Measurements from ENCODE around the gene KCTD21.
A peak's percentile ranks its signal among the peaks of the same experiment; 100 is the strongest.

KCTD21 gene

DNA sequence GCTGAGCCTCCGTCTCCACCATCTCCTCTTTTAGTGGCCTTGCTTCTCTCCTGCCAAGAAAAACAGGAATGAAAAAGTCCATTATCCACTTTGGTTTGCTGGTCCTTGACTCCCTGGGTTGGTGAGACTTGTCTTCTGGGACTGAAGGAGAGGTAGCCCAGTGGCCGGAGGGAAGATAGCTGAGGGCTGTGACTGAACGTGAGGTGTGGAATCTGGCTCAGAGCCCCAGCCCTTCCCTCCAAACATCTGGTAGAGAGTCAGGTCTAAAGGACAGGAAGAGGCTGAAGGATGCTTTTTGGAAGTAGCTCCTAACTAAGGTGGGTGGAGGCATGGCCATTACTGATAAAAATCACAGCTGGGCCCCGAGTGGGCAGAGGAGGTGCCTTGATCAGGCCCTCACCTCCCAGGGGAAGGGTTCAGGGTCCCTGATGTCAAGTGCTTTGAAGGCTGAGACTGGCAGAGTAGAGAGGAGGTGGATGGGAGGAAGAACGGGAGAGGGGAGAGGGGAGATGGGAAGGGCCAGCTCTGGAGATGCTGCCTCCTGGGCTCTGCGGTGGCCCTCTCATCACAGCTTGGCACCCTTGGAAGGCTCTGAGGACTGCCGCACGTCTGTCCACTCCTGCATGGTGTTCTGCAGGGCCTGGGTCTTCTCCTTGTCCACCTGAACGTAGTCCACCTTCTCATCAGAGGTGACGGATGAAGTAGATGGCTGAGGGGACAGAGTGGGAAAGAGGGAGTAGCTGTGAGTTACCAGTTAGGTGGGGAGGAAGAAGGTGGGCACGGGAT lies 30.5 kb upstream of the KCTD21 start:
- DNase-seq: no peak

DNA sequence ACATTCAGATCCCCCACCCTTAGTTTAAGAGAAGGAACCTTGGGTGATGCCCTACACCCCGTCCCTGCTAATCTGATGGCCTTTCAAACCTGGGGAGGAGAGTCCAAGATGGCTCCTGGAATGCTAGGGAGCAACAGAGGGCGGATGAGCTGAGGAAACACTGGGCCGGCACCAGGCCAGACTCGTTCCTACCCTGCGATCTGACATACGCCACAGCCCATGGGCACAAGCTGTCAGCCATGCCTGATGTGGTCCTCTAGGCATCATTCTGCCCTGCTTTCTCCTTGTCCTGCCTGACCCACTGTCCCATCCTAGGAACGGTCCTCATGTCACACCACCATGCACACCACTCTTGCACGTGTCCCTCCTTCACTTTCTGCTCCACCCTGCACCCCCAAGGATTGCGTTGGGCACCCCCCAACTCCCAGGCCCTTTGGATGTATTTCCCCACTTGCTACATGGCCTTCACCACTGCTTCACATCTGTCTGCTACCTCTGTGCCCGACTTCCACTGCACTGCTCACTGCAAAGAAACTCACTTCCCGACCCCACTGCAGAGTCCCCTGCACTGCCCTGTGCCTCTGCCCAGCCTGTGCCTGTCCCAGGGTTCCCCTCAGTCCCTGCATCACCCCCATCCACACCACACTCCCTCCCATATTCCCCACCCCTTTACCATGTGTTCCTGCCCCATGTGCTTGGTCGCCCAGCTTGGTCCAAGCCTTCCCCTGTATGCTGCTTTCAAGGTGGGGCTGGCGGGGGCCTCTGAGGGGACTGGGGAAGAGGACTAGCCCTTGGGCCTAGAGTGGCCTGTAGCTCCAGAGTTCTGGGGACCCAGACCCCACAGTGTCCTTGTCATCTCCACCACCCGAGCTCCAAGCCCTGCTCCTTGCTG lies 29.5 kb upstream of the KCTD21 start:
- DNase-seq: no peak

DNA sequence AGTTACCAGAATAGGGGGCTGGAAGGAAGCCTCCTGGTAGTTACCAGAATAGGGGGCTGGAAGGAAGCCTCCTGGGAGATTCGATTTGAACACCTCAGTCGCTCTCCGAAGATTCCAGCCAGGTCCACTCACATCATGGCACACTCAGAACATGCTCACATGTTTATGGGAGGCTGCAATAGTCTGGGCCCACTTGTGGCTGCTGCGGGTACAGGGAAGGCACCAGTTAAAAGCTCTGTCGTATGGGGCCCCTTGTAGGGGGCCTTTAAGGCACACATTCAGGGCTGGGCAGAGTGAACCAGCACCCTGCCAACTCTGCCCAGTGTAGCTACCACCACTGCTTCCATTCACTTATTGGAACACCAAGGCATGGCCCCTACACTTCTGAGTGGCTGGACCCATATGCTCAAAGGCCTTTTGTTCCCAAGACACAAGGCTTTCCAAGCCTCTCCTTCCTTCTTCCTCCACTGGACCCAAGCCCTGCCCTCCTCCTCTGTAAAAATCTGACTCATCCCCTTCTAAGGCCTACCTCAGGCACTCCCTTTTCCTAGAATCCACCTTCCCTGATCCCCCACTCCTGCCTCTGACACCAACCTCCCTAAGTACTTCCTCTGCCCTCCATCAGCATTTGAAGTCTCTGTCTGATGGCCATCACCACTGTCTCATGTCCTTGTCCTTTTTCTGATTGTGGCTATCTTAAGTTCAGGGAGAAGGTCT lies 28.3 kb upstream of the KCTD21 start:
- DNase-seq: no peak

DNA sequence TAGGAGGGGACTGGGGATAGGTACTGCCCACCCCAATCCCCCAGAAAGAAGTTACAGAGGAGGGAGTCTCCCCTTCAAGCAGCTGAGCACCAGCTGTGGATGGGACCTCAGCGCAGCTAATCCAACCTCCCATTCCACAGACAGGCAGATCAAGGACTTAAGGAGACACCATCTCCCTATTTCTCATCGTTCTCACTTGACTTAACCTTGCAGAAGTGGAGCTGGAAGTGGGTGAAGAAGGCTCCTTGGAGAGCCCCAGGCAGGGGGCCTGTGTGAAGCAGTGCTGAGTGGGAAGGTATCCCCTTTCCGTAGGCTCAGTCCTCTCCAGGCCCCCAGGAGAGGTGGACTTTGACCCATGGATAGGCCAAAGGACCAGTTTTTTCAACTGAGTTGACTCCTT lies 27.6 kb upstream of the KCTD21 start:
- no peak for DNase-seq

DNA sequence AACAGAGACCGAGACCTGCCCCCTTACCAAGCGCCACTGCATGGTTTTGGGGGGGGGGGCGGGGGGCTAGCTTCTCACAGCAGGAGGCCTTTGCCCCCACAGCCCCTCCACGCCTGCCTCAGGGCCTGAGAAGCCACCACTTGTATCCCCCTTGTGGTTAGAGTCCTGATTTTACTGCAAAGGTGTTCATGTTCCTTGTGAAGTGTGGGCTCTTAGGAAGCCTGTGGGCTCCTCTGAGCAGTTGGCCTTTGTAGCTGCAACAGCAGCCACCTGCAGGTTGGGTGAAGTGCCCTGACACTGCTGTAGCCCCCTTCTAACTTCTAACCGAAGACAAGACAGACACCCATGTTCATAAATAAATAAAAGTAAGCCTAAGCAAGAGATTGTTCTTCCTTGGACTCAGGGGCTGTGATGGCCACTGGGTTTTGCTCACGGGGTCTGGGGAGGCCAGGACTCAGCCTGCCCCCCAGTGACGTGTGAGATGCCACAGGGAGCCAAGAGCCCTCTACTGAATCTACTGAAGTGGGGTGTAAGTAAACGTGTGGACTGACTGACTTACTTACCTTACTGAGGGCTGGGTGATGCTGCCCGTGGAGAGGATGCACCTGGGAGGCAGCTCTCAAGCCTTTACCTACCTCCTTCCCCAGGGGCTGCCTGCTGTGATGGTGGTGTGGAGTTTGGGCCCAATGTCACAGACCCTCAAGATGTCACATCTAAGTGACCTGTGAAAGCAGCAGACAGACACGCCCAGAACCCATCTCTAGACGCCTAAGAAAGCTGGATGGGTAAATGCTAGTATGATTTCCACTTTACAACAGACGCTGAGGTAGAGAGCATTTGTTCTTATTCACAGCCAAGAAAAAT lies 26.1 kb upstream of the KCTD21 start:
- no peak for DNase-seq

DNA sequence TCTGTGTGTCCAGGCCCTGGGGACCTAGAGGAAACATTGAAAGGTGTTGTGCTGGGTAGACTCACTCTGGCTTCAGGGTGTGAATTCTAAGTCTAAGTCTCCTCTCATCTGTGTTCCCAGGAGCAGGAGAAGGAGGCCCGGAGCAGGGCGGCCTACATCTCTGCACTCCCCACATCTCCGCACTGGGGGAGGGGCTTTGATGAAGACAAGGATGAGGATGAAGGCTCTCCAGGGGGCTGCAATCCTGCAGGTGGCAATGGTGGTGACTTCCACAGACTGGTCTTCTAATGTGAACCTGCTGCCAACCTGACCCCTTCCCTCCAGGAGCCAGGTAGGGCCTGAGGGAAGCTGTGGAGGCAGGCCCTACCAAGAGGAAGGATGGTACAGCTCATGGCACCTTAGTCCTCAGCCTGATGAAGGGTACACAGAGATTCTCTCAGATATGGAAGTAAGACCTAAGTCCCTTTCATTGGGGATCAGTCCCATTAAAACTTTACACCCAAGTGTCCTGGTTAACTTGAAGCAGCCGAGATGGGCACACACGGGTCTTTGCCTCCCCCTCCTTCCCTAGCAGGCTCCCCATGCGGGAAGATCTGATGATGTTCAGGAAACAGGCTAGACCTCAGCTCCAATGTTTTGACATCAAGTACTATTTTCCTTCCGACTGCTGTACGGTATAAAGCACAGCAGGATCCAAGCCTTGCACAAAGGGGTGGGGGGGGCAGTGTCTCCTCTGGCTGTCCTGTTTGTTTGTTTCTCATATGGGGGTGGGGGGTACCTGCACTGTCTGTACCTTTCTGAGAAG lies 25.3 kb upstream of the KCTD21 start:
- DNase-seq: no peak

DNA sequence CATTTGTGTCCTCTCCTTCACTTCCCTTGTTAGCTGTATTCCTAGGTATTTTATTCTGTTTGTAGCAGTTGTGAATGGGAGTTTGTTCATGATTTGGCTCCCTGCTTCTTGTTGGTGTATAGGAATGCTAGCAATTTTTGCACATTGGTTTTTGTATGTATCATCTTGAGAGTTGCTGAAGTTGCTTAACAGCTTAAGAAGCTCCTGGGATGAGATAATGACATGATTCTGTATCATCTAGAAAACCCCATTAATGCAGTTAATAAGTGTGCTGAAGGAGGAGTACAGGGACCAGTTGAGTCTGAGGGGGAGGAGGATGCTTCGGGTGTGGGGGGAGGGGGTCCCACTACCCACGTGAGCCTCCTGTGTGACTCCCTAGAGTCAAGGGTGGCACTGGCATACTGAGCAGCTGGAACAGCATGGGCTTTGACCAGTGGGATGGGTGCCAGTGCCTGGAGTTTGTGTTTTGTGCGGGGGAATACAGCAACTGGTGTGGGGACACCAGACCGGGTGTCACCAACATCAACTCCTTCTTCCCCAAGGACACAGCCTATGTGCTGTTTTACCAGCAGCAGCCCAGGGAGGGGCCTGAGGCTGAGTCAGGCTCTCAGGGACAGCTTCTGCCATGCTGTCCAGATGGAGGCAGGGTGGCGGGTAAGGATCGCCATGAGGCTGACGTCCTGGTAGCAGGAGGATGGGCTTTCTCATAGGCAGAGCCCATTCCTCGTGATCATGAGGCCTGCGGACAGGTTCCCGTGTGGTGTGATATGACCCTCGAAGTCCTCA lies 24.4 kb upstream of the KCTD21 start:
- DNase-seq: peak; percentile 31

DNA sequence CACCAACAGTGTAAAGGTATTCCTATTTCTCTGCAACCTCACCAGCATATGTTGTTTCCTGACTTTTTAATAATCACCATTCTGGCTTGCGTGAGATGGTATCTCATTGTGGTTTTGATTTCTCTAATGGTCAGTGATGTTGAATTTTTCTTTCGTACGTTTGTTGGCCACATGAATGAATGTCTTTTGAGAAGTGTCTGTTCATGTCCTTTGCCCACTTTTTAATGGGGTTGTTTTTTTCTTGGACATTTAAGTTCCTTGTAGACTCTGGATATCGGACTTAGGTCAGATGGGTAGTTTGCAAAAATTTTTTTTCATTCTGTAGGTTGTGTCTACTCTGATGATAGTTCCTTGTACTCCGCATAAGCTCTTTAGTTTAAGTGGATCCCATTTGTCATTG lies 23.1 kb upstream of the KCTD21 start:
- DNase-seq: no peak

DNA sequence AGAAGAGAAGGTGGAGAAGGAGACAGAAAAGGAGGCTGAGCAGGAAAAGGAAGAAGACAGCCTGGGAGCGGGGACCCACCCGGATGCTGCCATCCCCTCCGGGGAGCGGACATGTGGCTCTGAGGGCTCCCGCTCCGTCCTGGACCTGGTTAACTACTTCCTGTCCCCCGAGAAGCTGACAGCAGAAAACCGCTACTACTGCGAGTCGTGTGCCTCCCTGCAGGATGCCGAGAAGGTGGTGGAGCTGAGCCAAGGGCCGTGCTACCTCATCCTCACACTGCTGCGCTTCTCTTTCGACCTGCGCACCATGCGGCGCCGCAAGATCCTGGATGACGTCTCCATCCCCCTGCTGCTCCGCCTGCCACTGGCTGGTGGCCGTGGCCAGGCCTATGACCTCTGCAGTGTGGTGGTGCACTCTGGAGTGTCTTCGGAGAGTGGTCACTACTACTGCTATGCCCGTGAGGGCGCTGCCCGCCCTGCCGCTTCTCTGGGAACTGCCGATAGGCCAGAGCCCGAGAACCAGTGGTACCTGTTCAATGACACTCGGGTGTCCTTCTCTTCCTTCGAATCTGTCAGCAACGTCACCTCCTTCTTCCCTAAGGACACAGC lies 21.7 kb upstream of the KCTD21 start:
- DNase-seq: no peak

DNA sequence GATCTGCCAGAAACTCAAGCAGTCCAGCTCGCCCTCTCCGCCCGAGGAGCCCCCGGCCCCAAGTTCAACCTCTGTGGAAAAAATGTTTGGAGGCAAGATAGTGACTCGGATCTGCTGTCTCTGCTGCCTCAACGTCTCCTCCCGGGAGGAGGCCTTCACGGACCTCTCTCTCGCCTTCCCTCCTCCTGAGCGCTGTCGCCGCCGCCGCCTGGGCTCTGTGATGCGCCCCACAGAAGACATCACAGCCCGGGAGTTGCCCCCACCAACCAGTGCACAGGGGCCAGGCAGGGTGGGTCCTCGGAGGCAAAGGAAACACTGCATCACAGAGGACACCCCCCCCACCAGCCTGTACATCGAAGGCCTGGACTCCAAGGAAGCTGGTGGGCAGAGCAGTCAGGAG lies 21.1 kb upstream of the KCTD21 start:
- no peak for DNase-seq

DNA sequence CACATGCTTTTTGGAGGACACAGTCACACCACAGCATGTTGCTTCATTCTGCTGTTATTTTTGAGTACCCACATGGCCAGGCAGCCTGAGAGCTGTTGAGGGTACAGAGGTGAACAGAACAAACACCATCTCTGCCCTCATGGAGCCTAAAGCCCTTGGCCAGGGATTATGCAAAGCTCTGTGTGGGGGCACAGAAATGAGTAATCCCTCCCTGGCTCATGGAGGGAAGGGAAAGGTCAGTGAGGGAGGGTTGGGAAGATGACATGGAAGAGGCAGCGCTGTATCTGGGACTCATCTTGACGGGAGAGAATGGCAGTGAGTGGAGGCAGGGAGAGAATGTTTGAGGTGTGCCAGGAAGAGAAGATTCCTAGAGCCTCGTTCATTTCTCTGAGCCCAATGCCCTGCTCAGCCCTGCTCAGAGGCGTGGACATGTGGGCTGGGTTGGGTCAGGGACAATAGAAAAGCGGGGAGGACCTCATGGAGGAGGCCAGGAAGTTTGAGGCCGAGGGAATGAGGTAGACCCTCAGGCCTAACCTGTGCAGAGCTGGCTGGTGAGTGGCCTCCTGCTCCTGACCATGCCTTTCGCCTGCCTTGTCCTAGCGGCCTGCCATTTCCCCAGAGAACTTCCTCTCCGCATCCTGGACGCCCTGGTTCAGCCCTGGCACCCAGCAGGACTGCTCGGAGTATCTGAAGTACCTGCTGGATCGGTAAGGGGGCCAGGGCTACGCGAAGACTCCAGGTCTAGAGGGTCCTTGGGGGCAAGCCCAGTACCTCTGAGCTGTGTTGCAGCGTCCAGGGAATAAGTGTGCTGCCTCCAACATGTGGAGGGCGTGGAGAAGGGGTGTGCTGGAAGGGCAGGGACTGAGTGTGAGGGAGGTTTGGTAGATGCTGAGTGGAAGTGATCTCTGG lies 20.1 kb upstream of the KCTD21 start:
- no peak for DNase-seq

DNA sequence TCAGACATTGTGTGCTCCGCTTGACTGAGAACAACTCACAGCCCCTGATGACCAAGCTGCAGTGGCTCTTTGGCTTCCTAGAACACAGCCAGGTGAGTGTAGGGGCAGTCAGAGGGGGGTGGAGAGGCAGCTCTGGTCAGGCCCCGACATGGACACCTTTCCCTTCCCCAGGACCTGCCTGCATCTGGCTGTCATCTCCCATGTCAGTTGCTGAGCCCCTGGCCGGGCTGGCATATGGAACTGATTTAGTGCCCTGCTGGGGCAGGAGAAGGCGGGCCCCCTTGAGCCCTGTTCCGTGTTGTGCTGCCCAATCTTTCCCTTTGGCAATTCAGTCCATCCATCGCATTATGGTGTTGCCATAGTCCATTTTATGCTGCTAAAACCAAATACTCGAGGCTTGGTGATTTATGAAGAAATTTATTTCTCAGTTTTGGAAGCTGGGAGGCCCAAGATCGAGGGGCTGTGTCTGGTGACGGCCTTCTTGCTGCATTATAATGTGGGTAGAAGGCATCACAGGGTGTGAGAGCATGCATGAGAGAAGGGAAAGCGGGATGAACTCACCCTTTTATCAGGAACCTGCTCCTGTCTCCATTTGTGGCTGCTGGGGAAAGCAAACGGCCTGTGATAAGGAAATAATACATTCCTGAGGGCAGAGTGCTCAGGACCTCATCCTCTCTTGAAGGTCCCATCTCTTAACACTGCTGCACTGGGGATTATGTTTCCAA lies 19.3 kb upstream of the KCTD21 start:
- DNase-seq: no peak

DNA sequence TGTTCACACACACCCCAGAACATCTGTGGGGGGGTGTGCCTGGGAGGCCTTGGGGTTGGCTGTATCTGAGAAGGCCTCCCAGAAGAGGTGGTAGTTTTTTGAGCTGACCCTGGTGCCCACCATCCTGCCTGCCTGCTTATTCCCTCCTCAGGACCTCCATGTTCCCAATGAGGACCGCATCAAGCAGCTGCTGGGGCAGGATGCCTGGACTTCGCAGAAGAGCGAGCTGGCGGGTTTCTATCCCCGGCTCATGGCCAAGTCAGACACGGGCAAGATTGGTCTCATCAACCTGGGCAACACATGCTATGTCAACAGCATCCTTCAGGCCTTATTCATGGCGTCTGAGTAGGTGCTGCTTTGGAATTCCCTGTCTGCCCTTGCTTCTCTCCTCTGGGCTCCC lies 17.3 kb upstream of the KCTD21 start:
- no peak for DNase-seq

DNA sequence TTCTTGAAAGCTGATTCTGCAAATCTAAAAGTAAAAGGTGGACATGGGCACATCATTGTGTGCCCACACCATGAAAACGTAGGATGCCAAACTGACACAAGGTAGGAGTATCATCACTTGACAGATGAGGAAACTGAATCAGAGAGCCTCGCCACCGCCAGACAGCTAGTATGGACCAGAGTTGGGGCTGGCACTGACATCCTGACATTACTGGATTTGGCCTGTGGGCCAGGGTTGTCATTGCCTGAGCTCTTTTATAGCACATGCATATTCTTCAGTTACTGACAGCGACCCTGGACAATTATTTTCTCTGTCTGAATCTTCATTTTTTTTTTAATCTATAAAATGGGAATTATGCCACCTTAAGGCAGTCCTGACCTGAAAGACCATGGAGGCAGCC lies 16.8 kb upstream of the KCTD21 start:
- no peak for DNase-seq

DNA sequence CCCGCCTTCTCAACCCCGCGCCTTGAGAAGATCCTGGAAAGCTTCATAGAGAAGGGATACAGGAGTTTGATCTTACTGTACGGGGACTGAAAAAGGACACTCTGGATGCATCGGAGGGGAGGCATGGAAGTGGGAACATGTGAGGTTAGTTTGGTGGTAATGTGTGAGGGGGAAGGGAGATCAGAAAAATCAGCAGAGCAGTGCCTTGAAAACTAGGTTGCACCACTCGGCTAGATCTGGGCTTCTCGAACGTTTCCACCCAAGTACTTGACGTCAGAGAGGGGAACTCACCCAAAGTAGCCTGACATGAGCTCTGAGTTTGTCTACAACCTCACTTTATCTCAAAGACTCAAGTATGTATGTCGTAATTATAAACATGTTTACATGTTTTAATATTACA lies 14.8 kb upstream of the KCTD21 start:
- DNase-seq: no peak

DNA sequence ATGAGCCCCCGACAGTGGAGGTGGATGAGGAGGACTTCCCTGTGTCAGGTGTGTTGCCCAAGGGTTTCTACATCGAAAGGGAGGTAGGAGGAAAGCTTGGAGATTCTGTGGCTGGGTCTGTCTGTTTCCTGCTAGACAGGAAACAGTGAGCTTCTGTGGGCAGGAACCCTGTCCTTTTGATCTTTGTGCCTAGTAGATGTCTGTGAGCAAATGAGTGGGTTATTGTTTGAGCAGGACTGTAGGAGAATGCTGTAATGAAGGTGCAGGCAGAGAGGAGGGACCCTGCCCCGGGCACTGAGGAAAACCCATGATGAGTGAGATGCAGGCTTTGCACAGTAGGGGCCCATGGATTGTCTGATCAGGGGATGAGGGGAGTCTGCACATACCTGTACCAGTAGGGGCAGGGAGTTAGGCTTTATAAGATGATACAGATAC lies 14.3 kb upstream of the KCTD21 start:
- no peak for DNase-seq

DNA sequence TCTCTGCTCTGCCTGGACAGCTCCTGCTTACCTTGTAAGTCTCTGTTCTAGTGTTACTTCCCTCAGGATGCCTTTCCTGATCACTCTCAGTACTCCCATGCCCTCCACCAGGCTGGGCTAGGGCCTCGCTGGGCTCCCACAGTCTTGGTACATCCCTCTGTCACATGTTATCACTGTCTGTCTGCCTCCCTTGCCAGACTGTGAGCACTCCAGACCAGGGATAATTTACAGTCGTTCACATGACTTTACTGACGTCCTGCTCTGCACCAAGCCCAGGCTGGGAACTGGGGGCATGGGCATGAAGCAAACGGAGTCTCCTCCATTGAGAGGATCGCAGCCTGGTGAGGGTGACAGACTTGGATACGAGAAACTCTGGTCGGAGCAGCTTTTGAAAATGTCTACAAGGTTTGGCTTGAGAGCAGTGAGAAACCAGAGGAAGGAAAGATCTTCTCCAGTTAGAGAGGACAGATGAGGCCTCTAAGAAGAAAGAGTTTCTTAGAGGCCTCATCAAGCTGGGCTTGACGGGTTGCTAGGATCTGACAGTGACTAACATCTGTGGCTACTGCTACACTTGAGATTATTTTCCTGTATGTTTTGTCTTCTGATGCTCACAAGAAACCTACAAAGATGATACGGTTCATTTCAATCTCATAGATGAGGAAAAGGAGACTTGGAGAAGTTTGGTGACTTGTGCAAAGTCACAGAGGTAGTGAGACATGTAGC lies 12.8 kb upstream of the KCTD21 start:
- no peak for DNase-seq

DNA sequence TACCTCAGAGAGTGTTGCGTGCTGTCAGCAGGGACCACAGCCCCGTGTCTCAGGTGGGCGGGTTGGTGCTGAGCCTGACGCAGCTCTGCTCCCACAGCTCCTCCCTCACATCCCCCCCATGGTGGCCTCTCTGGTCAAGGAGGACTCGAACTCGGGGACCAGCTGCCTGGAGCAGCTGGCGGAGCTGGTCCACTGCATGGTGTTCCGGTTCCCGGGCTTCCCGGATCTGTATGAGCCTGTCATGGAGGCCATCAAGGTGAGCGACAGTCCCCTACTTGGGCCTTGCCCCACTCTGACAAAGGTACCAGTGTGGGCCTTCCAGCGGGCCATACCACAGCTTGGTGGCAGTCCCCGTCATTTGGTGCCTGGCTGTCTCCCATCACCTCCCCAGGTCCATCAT lies 12.1 kb upstream of the KCTD21 start:
- no peak for DNase-seq

Measured in fibroblast of skin of scalp (primary cell).